K562 (cell line): ENCODE results near the gene PAX2. TPM values are rescaled to one million over a fixed set of nuclear protein-coding genes. Genes with fewer than 3 reads are reported as not detected.

Experiments
- ATAC-seq: fragments of 200-7000 bp; cut with Tn5 transposase; 3 replicates; pipeline ENCODE4 v1.9.1; 2020; ENCODE audit warnings: moderate library complexity
- BruUV-seq: library from RNA; stranded (reverse); fragments of 400-500 nt; replicated peaks from 2 replicates; lab custom pipeline; 2021; lab: Mats Ljungman, UMichigan
- CTCF ChIA-PET: fragments of 300-600 bp; formaldehyde crosslinking; extraction: SDS; loops from one replicate; lab custom pipeline; 2021; ENCODE audit warnings: low intra/inter-chr PET ratio; lab: Yijun Ruan, JAX
- POLR2A ChIA-PET: fragments of 300-600, 350-650 bp; sonication (Branson Sonifier 250); formaldehyde crosslinking; extraction: SDS; loops from one replicate; lab custom pipeline; 2021; ENCODE audit warnings: antibody characterized with exemption, inconsistent platforms; lab: Yijun Ruan, JAX
- DNase-seq, 4 experiments: peaks; one replicate each; pipeline versions ENCODE4 v3.0.0 to v3.0.0-alpha.2; 2011 to 2018; ENCODE audit warnings: low spot score in 3 of 4, mixed read lengths in 3 of 4; ENCODE audit errors: extremely low read depth in 1 of 4
- FAIRE-seq: peaks from 2 replicates; lab custom pipeline; 2011; peaks lifted over from hg19 to GRCh38; lab: Jason Lieb, UNC
- H2AFZ ChIP-seq: 2 replicates; pipeline ENCODE4 v1.6.0; 2011; ENCODE audit warnings: low read depth, low read length, control low read depth, inconsistent platforms
- H3K27ac ChIP-seq: fragments of 200-600 bp; 3 replicates; pipeline ENCODE4 v1.8.0; 2011; ENCODE audit warnings: low read depth, mild to moderate bottlenecking, control low read depth, inconsistent platforms, low read length, moderate library complexity, mixed read lengths; ENCODE audit errors: extremely low read depth
- H3K27me3 ChIP-seq, 2 experiments: fragments of 300-600 bp in 1 of 2; 2 replicates in 1 of 2; 3 replicates in 1 of 2; pipeline versions ENCODE4 v1.6.0 to v1.8.0; 2011; ENCODE audit warnings: inconsistent platforms in 2 of 2, low read length in 2 of 2, mild to moderate bottlenecking in 1 of 2, mixed read lengths in 1 of 2, moderate library complexity in 1 of 2; ENCODE audit not compliant: control insufficient read depth in 2 of 2, insufficient read depth in 2 of 2
- H3K36me3 ChIP-seq: fragments of 300-600 bp; 3 replicates; pipeline ENCODE4 v1.8.0; 2011; ENCODE audit warnings: mild to moderate bottlenecking, low read length, inconsistent platforms; ENCODE audit not compliant: control insufficient read depth, insufficient read depth
- H3K4me1 ChIP-seq, 2 experiments: fragments of 200-600 bp in 1 of 2; replicated peaks in 1 of 2; 2 replicates in 1 of 2; 3 replicates in 1 of 2; pipeline versions ENCODE4 v1.5.1 to v1.8.0; 2011; ENCODE audit warnings: inconsistent platforms in 2 of 2, low read length in 2 of 2, mild to moderate bottlenecking in 1 of 2, mixed read lengths in 1 of 2, moderate library complexity in 1 of 2; ENCODE audit not compliant: control insufficient read depth in 2 of 2, insufficient read depth in 2 of 2
- H3K4me2 ChIP-seq: 2 replicates; pipeline ENCODE4 v1.6.1; 2011; ENCODE audit warnings: low read length, control low read depth, inconsistent platforms, mixed read lengths; ENCODE audit not compliant: insufficient read depth
- H3K4me3 ChIP-seq: fragments of 200-600 bp; sonication (generic), shearing (Covaris generic); 2 replicates; pipeline ENCODE4 v1.5.1; 2016; ENCODE audit warnings: control low read depth, inconsistent platforms
- H3K79me2 ChIP-seq: fragments of 200-600 bp; 3 replicates; pipeline ENCODE4 v1.8.0; 2011; ENCODE audit warnings: low read length, inconsistent platforms; ENCODE audit not compliant: control insufficient read depth, insufficient read depth
- H3K9ac ChIP-seq, 2 experiments: 2 replicates each; pipeline versions ENCODE4 v1.6.0 to v1.6.1; 2011; ENCODE audit warnings: low read depth in 2 of 2, low read length in 2 of 2, control low read depth in 1 of 2, inconsistent platforms in 1 of 2, mild to moderate bottlenecking in 1 of 2, mixed read lengths in 1 of 2; ENCODE audit not compliant: insufficient read depth in 1 of 2
- H3K9me1 ChIP-seq: one replicate; pipeline ENCODE4 v1.6.0; 2011; ENCODE audit warnings: inconsistent platforms, mild to moderate bottlenecking, low read length, moderate library complexity; ENCODE audit not compliant: control insufficient read depth, insufficient read depth
- H3K9me3 ChIP-seq: replicated peaks from 2 replicates; pipeline ENCODE4 v1.5.1; 2011; ENCODE audit warnings: low read depth, low read length, inconsistent platforms; ENCODE audit not compliant: control insufficient read depth, insufficient read depth
- H4K20me1 ChIP-seq: replicated peaks from 2 replicates; pipeline ENCODE4 v1.6.1; 2011; ENCODE audit warnings: low read length, inconsistent platforms, mixed read lengths; ENCODE audit not compliant: control insufficient read depth, insufficient read depth
- C11orf30 ChIP-seq: fragments of 450-650 bp; IDR thresholded peaks from 2 replicates; pipeline ENCODE4 v1.6.1; 2016; ENCODE audit warnings: low read depth, mild to moderate bottlenecking
- KLF1 ChIP-seq: fragments of 450-650 bp; IDR thresholded peaks from 2 replicates; pipeline ENCODE4 v1.6.1; 2016; ENCODE audit warnings: missing genetic modification characterization, missing compliant biosample characterization
- MAFG ChIP-seq: fragments of 450-650 bp; conservative IDR thresholded peaks from 2 replicates; pipeline ENCODE4 v1.6.1; 2016; ENCODE audit warnings: missing genetic modification characterization, missing compliant biosample characterization
- MAZ ChIP-seq, 2 experiments: fragments of 450-650 bp in 1 of 2; sonication (generic) in 1 of 2; formaldehyde crosslinking; IDR thresholded peaks in 1 of 2; conservative IDR thresholded peaks in 1 of 2; 2 replicates each; pipeline versions ENCODE4 v1.4.0 to v1.5.0; 2020; ENCODE audit warnings: mild to moderate bottlenecking in 1 of 2, missing genetic modification reagents in 1 of 2
- MCM2 ChIP-seq: fragments of 450-650 bp; IDR thresholded peaks from 2 replicates; pipeline ENCODE4 v1.6.1; 2017; ENCODE audit warnings: low read depth, mild to moderate bottlenecking
- NR3C1 ChIP-seq: sonication (generic); formaldehyde crosslinking; IDR thresholded peaks from 2 replicates; pipeline ENCODE4 v1.8.1; 2022; ENCODE audit warnings: missing genetic modification reagents
- SAFB2 ChIP-seq: fragments of 200-400 bp; formaldehyde crosslinking; IDR thresholded peaks from 2 replicates; pipeline ENCODE4 v1.6.1; 2018; ENCODE audit warnings: borderline replicate concordance, low read length, low read depth, moderate library complexity; ENCODE audit not compliant: severe bottlenecking
- SETDB1 ChIP-seq: IDR thresholded peaks from one replicate; pipeline ENCODE4 v1.6.1; 2012; ENCODE audit warnings: low read length, control low read depth, inconsistent platforms
- SMARCA4 ChIP-seq: fragments of 450-650 bp; IDR thresholded peaks from 2 replicates; pipeline ENCODE4 v1.6.1; 2016
- TGIF2 ChIP-seq: sonication (generic); formaldehyde crosslinking; IDR thresholded peaks from 2 replicates; pipeline ENCODE4 v1.8.1; 2022; ENCODE audit warnings: mild to moderate bottlenecking, missing genetic modification reagents, moderate library complexity
- ZNF316 ChIP-seq: fragments of 450-650 bp; IDR thresholded peaks from 2 replicates; pipeline ENCODE4 v1.6.1; 2016
- WGBS: fragments of 100-300 bp; shearing (Covaris generic); methylation state at CpG from one replicate; pipeline ENCODE4 v1.1.6; 2016; ENCODE audit warnings: low coverage, mixed read lengths; ENCODE audit not compliant: insufficient coverage; ENCODE audit errors: missing lambda C conversion rate; 5-methylcytosine and 5-hydroxymethylcytosine counted together
- in situ Hi-C: fragments of 300-500 bp; cut with MboI; formaldehyde crosslinking; loops from 4 replicates; pipeline ENCODE4 v1.15.0; 2018; ENCODE audit warnings: inconsistent platforms, mixed read lengths
- intact Hi-C: fragments of 100-400 bp; cut with micrococcal nuclease; formaldehyde crosslinking; loops from 2 replicates; pipeline ENCODE4 v1.14.2; 2022
- polyA plus RNA-seq, 8 experiments: library from polyadenylated mRNA; depleted of rRNA in 4 of 8; stranded (reverse) in 5 of 8; unstranded in 3 of 8; fragments of >200 nt; fragmentation: Nextera tagmentation in 2 of 8; fragmentation: Illumina TruSeq in 1 of 8; extraction: Ambion mirVana in 2 of 8; extraction: Trizol in 1 of 8; gene quantifications; 2 replicates each; pipeline versions ENCODE4 v1.2.1 to v1.2.3, GENCODE V29; 2011 to 2014; ENCODE audit warnings: inconsistent platforms in 1 of 8, missing spikeins in 1 of 8
- total RNA-seq, 7 experiments: library from RNA; depleted of rRNA in 6 of 7; stranded (reverse); fragments of >200 nt in 6 of 7; fragmentation: Illumina TruSeq in 2 of 7; extraction: Trizol in 2 of 7; gene quantifications; 2 replicates each; pipeline versions ENCODE4 v1.2.1 to v1.2.3, GENCODE V29; 2011 to 2021; ENCODE audit warnings: low replicate concordance in 1 of 7
- TF ChIP-seq, protein P1 (sequence below): fragments of 450-650 bp; formaldehyde crosslinking; IDR thresholded peaks from 2 replicates; pipeline ENCODE4 v1.4.0; 2022; ENCODE audit warnings: missing genetic modification characterization

PAX2 gene
- total and polyA plus RNA-seq, 9 of the 15 experiments (the other 6 are each of a cell fraction or from before 2014, with no cell fraction given) = not detected

- TF ChIP-seq, protein P1, sequence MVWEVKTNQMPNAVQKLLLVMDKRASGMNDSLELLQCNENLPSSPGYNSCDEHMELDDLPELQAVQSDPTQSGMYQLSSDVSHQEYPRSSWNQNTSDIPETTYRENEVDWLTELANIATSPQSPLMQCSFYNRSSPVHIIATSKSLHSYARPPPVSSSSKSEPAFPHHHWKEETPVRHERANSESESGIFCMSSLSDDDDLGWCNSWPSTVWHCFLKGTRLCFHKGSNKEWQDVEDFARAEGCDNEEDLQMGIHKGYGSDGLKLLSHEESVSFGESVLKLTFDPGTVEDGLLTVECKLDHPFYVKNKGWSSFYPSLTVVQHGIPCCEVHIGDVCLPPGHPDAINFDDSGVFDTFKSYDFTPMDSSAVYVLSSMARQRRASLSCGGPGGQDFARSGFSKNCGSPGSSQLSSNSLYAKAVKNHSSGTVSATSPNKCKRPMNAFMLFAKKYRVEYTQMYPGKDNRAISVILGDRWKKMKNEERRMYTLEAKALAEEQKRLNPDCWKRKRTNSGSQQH (CRISPR knock-in tag) = no peak
- TF ChIP-seq TGIF2 (CRISPR knock-in tag) (no peak), SAFB2 (no peak), MCM2 (no peak), NR3C1 (CRISPR knock-in tag) (no peak), SETDB1 (no peak)
Observed at GRCh38 chr10:100786591-100786990, 41.2 kb downstream of the PAX2 start (continued).

DNA sequence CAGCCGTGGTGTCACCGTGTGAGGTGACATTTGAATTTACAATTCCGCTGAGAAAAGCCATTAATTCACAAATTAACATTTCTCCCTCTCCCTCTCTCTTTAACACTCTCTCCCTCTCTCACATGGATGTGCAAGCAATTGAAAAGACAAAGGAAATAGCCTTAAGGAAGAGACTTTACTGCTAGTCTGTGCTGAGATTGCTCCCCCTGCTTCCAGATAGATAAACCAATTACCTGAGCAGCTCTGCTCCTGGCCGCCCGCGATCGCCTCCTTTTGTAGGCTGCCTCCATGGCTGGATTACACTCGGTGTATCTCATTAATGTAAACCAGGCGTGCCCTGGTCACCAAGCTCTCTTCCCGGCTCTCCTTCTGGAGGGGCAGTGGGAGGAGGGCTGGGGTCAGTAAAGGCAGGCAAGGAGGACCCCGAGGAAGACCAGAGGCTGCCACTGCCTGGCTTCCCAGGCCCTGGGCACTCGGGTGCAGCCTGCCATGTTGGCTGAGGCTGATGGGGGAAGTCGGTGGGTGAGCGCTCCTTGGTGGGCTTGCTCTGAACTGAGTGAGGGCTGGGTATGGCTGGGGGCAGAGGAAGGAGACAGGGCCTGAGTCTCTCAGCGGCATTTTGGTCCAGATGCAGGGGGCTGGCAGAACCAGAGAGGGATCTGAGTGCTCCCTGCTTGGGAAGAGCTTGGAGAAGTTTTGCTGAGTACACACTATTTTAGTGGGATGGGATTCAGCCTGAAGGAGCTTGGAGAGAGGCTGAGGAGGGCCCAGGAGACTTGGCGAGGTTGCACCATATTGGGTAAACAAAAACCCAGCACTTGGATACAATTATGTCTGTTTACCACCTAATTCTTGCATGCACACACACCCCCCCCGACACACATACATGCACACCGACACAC lies 42.9 kb downstream of the PAX2 start:
- in situ Hi-C loops = no loop called here
- CTCF ChIA-PET = no interaction called here
- Histone ChIP-seq H3K9me1 (no peaks in the 10 kb centered on the region), H3K4me2 (no peak overlapping the region), H2AFZ (no peak overlapping the region), H3K4me1 (no peaks in the 10 kb centered on the region)
- intact Hi-C loops = no loop called here
- POLR2A ChIA-PET = no interaction called here
- 0 out of 2 replicates have a peak, but pooled peaks have one; percentile 28 for TF ChIP-seq C11orf30
- TF ChIP-seq ZNF316 = peak; percentile 41; the same call in 1 of the 2 replicates
- no peak for TF ChIP-seq KLF1
- TF ChIP-seq MAZ (CRISPR knock-in tag; conservative IDR thresholded peaks at IDR 0.05 in 1 of 2, IDR thresholded peaks at IDR 0.05 in 1 of 2) = no peak
- 0 out of 2 replicates have a peak, but pooled peaks have one; percentile 30 for TF ChIP-seq MAFG (tag)
- no peak for TF ChIP-seq SMARCA4
- TF ChIP-seq, all 486 proteins: peak for 3
- WGBS = 0% methylated on average over 15 of the region's 18 CpGs
- no peak overlapping the region for H3K9ac ChIP-seq
- FAIRE-seq (no peak), ATAC-seq (no peak), DNase-seq (no peak)
- no peaks in the 10 kb centered on the region for H3K36me3 ChIP-seq
- no TSS peak for BruUV-seq
- H3K4me3 ChIP-seq = no peak overlapping the region
- no peak overlapping the region for H3K27ac ChIP-seq
- H3K27me3 ChIP-seq = peaks cover 0 to 48% of the 10 kb centered on the region in 2 experiments; a peak in 2 of 5 replicates
- H4K20me1 ChIP-seq = no peaks in the 10 kb centered on the region
- H3K79me2 ChIP-seq = no peaks in the 10 kb centered on the region
- no peaks in the 10 kb centered on the region for H3K9me3 ChIP-seq
